Mucosa of stomach (tissue), 1 donor: Measurements from ENCODE around the gene MAPKAP1.
"Not testable (repeated sequence)": the region's sequence is repeated elsewhere in the genome, so short reads cannot be mapped to it uniquely, and the experiment has no call there.

Source experiments
- H3K27me3 ChIP-seq: one replicate; pipeline ENCODE4 v1.7.0; 2013; ENCODE audit warnings: mild to moderate bottlenecking, low read length; ENCODE audit not compliant: control insufficient read depth, insufficient read depth
- H3K36me3 ChIP-seq: one replicate; pipeline ENCODE4 v1.7.0; 2013; ENCODE audit warnings: low read length; ENCODE audit not compliant: control insufficient read depth, insufficient read depth
- H3K4me1 ChIP-seq: one replicate; pipeline ENCODE4 v1.7.0; 2013; ENCODE audit warnings: mild to moderate bottlenecking, low read length; ENCODE audit not compliant: control insufficient read depth, insufficient read depth
- H3K4me3 ChIP-seq: one replicate; pipeline ENCODE4 v1.7.0; 2013; ENCODE audit warnings: low read length
- H3K9ac ChIP-seq: one replicate; pipeline ENCODE4 v1.7.0; 2013; ENCODE audit warnings: mild to moderate bottlenecking, low read length, moderate library complexity
- H3K9me3 ChIP-seq: one replicate; pipeline ENCODE4 v1.7.0; 2013; ENCODE audit warnings: mild to moderate bottlenecking, low read length, moderate library complexity; ENCODE audit not compliant: control insufficient read depth
- donor health status: Pancreatic carcinoma.

The MAPKAP1 gene

DNA sequence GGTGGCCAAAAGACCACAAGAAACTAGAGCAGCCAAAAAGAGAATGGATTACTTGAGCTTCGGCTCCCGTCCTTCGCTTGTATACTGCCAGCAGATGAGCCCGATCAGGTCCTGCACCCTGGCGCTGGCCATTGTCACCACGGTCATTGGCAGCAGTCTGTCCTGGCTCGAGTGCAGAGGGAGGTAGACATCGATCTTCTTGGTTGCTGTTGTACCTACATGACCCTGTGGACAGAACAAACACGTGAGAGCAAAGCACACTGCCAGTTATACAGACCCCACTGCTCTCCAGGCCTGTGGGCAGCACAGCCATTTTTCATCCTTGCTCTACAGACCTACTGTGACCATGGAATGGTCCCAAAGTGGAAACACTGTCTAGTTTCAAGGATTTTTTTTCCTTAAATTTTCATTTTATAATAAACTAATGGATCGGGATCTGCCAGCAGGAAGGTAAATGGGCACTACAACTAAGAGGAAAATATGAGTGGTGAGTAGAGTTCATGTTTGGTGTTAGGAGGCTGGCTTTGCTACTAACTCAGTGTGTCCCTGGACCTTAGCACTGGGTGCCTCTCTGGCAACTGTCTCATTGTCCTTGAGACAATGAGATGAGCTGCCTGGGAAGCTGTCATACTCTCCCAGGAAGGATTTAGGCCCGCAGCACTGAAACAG, 121.4 kb downstream of the MAPKAP1 start:
- Histone ChIP-seq H3K27me3 (no peaks in the 10 kb centered on the region), H3K4me1 (no peaks in the 10 kb centered on the region), H3K36me3 (no peaks in the 10 kb centered on the region), H3K9me3 (no peaks in the 10 kb centered on the region), H3K9ac (no peak overlapping the region), H3K4me3 (no peak overlapping the region)

- no peak overlapping the region for H3K9ac ChIP-seq
- H3K36me3 ChIP-seq: no peaks in the 10 kb centered on the region
- H3K4me3 ChIP-seq: no peak overlapping the region
Measured at GRCh38 chr9:125580701-125581286, 126.2 kb downstream of the MAPKAP1 start.

GRCh38 chr9:125579030-125579932, 127.7 kb downstream of the MAPKAP1 start:
- H3K9ac ChIP-seq: no peak overlapping the region

More at GRCh38 chr9:125580701-125581286, 126.2 kb downstream of the MAPKAP1 start:
- H3K27me3 ChIP-seq: no peaks in the 10 kb centered on the region
- no peaks in the 10 kb centered on the region for H3K9me3 ChIP-seq
- no peaks in the 10 kb centered on the region for H3K4me1 ChIP-seq

GRCh38 chr9:125574126-125574877, 132.7 kb downstream of the MAPKAP1 start:
- Histone ChIP-seq H3K9ac (no peak overlapping the region), H3K4me3 (no peak overlapping the region), H3K4me1 (no peaks in the 10 kb centered on the region), H3K27me3 (no peaks in the 10 kb centered on the region), H3K36me3 (no peaks in the 10 kb centered on the region), H3K9me3 (no peaks in the 10 kb centered on the region)

More at GRCh38 chr9:125579030-125579932, 127.7 kb downstream of the MAPKAP1 start:
- Histone ChIP-seq H3K4me1 (no peaks in the 10 kb centered on the region), H3K36me3 (no peaks in the 10 kb centered on the region), H3K27me3 (no peaks in the 10 kb centered on the region), H3K4me3 (no peak overlapping the region), H3K9me3 (no peaks in the 10 kb centered on the region)

GRCh38 chr9:125572461-125572860, 134.5 kb downstream of the MAPKAP1 start:
- H3K4me1 ChIP-seq, H3K4me3 ChIP-seq, H3K36me3 ChIP-seq, H3K27me3 ChIP-seq, H3K9me3 ChIP-seq, H3K9ac ChIP-seq: not testable (repeated sequence)

- not testable (repeated sequence) for H3K9ac ChIP-seq
Measured at GRCh38 chr9:125571824-125572223, 135.2 kb downstream of the MAPKAP1 start.

GRCh38 chr9:125570246-125570645, 136.8 kb downstream of the MAPKAP1 start:
- no peaks in the 10 kb centered on the region for H3K27me3 ChIP-seq
- no peak overlapping the region for H3K9ac ChIP-seq
- H3K4me1 ChIP-seq: no peaks in the 10 kb centered on the region
- no peaks in the 10 kb centered on the region for H3K9me3 ChIP-seq
- no peaks in the 10 kb centered on the region for H3K36me3 ChIP-seq
- H3K4me3 ChIP-seq: no peak overlapping the region

More at GRCh38 chr9:125571824-125572223, 135.2 kb downstream of the MAPKAP1 start:
- H3K36me3 ChIP-seq, H3K27me3 ChIP-seq, H3K4me3 ChIP-seq, H3K4me1 ChIP-seq, H3K9me3 ChIP-seq: not testable (repeated sequence)

DNA sequence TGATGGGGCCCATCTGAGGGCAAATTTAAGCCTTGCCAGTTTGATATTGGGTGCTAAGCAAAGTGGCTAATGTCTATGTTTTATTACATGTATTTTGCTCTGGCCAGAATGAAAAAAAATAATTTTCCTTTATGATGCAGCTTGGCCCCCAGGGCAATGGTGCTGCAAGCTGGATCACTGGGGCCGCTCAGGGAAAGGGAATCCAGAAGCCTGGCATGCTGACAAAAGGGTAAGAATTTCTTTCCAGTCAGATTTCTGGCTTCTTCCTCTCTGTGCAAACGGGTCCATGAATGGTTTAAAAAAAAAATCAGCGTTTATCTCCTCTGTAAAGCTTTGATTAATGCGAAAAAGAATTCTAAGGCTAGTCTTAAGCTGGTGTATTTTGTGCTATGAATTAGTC, 138.4 kb downstream of the MAPKAP1 start:
- H3K27me3 ChIP-seq: no peaks in the 10 kb centered on the region
- H3K9me3 ChIP-seq: no peaks in the 10 kb centered on the region
- no peak overlapping the region for H3K4me3 ChIP-seq
- H3K36me3 ChIP-seq: no peaks in the 10 kb centered on the region
- H3K9ac ChIP-seq: no peak overlapping the region
- no peaks in the 10 kb centered on the region for H3K4me1 ChIP-seq

GRCh38 chr9:125566051-125566450, 141.0 kb downstream of the MAPKAP1 start:
- H3K4me1 ChIP-seq, H3K9ac ChIP-seq, H3K4me3 ChIP-seq, H3K36me3 ChIP-seq, H3K9me3 ChIP-seq, H3K27me3 ChIP-seq: not testable (repeated sequence)

- no peaks in the 10 kb centered on the region for H3K9me3 ChIP-seq
- no peaks in the 10 kb centered on the region for H3K4me1 ChIP-seq
- H3K27me3 ChIP-seq: no peaks in the 10 kb centered on the region
- H3K4me3 ChIP-seq: no peak overlapping the region
- H3K9ac ChIP-seq: no peak overlapping the region
- no peaks in the 10 kb centered on the region for H3K36me3 ChIP-seq
Measured at GRCh38 chr9:125565126-125565525, 141.9 kb downstream of the MAPKAP1 start.

DNA sequence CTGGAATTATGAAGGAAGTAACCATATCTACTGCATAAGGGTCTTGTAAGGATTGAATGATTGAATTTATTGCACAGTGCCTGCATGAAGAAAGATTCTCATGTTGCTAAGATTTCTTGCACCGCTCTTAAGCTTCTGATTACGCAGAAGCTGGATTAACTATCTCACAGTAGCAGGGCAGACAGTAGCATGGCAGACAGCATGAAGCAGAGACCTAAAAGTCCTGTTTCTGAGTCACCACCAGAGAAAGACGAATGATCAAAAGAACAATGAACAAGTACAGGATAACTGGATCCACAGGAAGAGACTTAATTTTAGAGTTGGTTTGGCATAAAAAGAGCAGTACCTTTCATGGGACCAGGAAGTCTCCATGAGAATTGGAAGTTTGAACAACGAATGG, 142.4 kb downstream of the MAPKAP1 start:
- H3K4me3 ChIP-seq: no peak overlapping the region
- H3K9ac ChIP-seq: no peak overlapping the region
- H3K36me3 ChIP-seq: no peaks in the 10 kb centered on the region
- H3K4me1 ChIP-seq: no peaks in the 10 kb centered on the region
- H3K27me3 ChIP-seq: no peaks in the 10 kb centered on the region
- no peaks in the 10 kb centered on the region for H3K9me3 ChIP-seq
